Inflammatory macrophage (primary cell): Measurements from ENCODE around the gene SMIM5.

Source experiments
- DNase-seq, 2 donors: peaks; one replicate each; pipeline ENCODE4 v3.0.0-alpha.2; 2020 to 2022

Gene SMIM5

GRCh38 chr17:75603123-75603522 is 30.1 kb upstream of the SMIM5 start:
- DNase-seq = no peak

GRCh38 chr17:75604034-75604695 is 29.1 kb upstream of the SMIM5 start:
- no peak for DNase-seq

- DNase-seq = no peak
Observed at GRCh38 chr17:75605790-75606189, 27.4 kb upstream of the SMIM5 start.

GRCh38 chr17:75607086-75607485 is 26.1 kb upstream of the SMIM5 start:
- DNase-seq = no peak

GRCh38 chr17:75610103-75610984 is 22.9 kb upstream of the SMIM5 start:
- no peak for DNase-seq

GRCh38 chr17:75611851-75612429 is 21.3 kb upstream of the SMIM5 start:
- DNase-seq = no peak

GRCh38 chr17:75612906-75613626 is 20.2 kb upstream of the SMIM5 start:
- DNase-seq = no peak

GRCh38 chr17:75614006-75614405 is 19.2 kb upstream of the SMIM5 start:
- DNase-seq = no peak

- DNase-seq = no peak
Observed at GRCh38 chr17:75614556-75615270, 18.5 kb upstream of the SMIM5 start.

- no peak for DNase-seq
Observed at GRCh38 chr17:75615301-75615700, 17.9 kb upstream of the SMIM5 start.

GRCh38 chr17:75616521-75617122 is 16.6 kb upstream of the SMIM5 start:
- DNase-seq = no peak

- no peak for DNase-seq
Observed at GRCh38 chr17:75617218-75617617, 16.0 kb upstream of the SMIM5 start.

GRCh38 chr17:75617675-75618074 is 15.6 kb upstream of the SMIM5 start:
- no peak for DNase-seq

- DNase-seq = no peak
Observed at GRCh38 chr17:75619506-75620431, 13.5 kb upstream of the SMIM5 start.

- no peak for DNase-seq
Observed at GRCh38 chr17:75621489-75621888, 11.7 kb upstream of the SMIM5 start.

- no peak for DNase-seq
Observed at GRCh38 chr17:75622076-75622475, 11.2 kb upstream of the SMIM5 start.

GRCh38 chr17:75622771-75623273 is 10.4 kb upstream of the SMIM5 start:
- no peak for DNase-seq

GRCh38 chr17:75623386-75623785 is 9.8 kb upstream of the SMIM5 start:
- DNase-seq = no peak

- no peak for DNase-seq
Observed at GRCh38 chr17:75624021-75624420, 9.2 kb upstream of the SMIM5 start.

- DNase-seq = no peak
Observed at GRCh38 chr17:75624714-75625345, 8.4 kb upstream of the SMIM5 start.
